Stimulated activated CD4-positive, alpha-beta T cell treated with anti-CD3 and anti-CD28 coated beads, Interleukin-4, amount 100 ng/mL, for 48 hours (primary cell): Measurements from ENCODE around the gene BAIAP2L1.
A peak's percentile ranks its signal among the peaks of the same experiment; 100 is the strongest.

Experiments used
- DNase-seq, 2 donors: peaks; one replicate each; pipeline ENCODE4 v3.0.0-alpha.2; 2020; ENCODE audit warnings: low read depth in 2 of 2

The BAIAP2L1 gene

DNA sequence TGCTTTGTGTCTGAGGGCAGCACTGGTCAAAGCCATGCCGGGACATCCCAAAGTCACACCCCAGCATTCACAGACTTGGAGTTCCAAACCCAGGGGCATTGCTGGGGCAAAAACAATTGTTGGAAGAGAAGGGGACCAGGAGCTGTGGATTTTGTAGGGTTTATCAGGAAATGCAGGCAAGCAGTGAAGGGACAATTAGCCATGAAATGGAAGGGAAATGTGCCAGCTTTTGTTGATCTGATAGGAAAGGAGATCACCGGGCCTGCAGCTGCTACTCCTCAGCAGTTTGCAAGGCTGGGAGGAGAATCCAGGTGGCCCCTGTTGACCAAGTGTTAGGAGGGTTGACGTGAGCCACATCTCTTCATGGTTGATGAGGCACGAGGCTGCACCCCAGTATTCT is 122.0 kb downstream of the BAIAP2L1 start:
- DNase-seq = no peak

DNA sequence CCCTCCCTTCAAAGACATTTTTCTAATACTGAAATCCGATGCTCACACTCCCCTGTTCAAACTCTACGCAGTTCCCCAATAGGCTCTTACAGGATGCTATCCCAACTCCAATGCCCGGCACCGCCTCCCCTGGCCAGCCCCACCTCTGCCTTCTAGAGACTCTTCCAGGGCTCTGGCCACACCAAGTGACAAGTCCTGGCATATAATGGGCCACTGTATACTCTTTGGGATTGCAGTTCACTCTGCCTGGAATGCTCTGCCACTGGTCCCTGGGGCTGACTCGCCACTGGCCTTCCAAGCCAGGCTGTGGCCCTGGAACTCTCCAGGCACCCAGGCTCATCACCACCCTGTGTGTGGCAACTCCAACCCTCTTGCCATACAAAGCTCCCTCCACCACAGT is 122.5 kb downstream of the BAIAP2L1 start:
- DNase-seq = no peak

DNA sequence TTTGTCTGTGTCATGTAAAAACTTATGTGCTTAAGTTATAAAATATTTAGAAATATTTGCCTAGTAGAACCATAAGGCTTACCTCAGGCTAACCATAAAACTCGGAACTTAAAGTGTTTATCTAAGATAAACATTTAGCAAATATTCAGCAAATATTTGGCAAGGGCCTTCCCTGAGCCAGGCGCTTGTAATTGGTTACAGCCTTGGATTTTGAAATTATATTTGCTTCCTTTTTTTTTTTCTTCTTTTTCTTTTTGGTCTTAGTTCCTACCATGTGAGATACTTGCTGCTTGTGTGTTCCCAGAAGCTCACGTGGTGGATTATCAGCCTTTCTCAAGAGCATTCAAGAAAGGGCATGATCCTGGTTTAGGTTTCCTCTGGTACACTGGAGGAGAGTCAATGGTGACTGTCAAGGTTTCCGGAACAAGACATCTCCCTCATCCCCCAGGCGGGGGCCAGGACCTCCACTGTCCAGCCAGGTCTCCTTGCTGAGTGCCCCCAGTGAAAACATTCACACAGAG is 124.6 kb downstream of the BAIAP2L1 start:
- DNase-seq = no peak

DNA sequence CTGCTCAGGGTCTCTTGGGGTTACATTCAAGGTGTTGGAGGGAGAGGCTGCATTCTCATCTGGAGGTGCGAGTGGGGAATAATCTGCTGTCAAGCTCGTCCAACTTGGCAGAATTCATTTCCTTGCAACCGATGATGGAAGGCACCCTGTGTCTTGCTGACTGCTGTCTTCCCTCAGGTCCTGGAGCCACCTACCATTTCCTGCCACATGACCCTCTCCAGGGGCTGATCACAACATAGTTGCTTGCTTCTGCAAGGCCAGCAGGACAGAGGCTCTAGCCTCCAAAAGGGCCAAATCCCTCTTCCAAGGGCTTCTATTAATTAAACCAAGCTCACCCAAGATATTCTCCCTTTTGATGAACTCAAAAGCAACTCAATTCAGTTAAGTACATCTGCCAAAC is 133.6 kb downstream of the BAIAP2L1 start:
- DNase-seq = no peak

DNA sequence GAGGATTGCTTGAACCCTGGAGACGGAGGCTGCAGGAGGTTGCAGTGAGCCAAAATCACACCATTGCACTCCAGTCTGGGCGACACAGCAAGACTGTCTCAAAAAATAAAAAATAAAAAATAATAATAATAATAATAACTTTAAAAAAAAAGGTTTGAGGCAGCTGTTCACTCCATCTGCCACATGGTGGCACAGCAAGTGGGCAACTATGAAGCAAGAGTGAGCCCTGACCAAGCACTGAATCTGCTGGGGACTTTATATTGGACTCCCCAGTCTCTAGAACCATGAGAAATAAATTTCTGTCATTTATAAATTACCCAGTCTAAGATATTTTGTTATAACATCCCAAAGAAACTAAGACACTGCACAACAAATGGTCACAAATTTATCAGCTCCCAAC is 134.1 kb downstream of the BAIAP2L1 start:
- DNase-seq = no peak

DNA sequence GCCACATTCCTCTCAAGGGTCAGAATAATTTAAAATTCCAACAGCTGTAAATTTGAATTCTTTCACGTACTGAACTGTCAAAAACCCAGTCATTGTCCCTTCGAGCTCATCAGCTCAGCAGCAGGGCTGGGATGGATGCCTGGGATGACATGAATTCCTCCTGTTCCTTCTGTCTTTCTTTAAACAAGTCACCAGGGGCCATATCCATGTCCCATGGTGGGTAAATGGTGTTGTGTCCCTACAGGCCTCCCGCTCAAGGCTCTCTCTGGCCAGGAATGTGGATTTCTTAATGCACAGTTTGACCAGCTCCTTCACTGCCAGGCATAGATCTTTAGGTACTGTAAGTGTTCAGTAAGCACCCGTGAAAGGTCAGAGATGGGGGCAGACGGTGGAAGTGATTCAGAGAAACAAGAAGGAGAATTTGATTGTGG is 135.0 kb downstream of the BAIAP2L1 start:
- no peak for DNase-seq

DNA sequence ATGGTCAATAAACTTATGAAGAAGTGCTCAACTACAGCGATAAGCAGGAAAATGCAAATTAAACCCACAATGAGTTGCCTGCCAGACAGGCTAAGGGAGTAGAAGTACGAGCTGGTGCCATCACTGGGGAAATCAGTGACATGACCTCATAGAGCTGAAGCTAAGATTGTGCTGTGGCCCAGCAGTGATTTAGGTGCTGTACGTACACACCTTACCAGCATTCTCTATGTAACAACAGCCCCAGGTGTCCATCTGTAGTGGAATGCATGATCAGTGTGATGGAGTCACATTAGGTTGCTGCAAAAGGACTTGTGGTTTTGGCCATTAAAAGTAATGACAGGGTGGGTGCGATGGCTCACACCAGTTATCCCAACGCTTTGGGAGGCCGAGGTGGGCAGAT is 143.2 kb downstream of the BAIAP2L1 start:
- DNase-seq = no peak

DNA sequence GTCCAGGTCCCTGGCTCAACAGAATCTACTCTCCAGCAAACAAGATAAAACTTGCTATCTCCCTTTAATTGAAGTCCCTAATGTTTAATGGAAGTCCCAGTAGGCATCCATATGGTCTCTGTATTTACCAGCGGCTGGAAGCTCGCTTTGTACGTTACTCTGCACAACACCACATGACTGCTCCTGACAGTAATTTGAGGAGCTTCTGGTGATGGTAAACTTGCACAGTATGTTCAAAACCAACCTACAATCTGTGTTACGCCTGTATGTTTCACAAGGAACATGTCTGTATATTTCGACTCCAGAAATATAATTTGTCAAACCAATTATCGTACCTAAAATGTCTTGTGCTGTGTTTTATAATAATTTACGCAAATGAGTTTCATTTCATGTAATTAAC is 144.5 kb downstream of the BAIAP2L1 start:
- no peak for DNase-seq

DNA sequence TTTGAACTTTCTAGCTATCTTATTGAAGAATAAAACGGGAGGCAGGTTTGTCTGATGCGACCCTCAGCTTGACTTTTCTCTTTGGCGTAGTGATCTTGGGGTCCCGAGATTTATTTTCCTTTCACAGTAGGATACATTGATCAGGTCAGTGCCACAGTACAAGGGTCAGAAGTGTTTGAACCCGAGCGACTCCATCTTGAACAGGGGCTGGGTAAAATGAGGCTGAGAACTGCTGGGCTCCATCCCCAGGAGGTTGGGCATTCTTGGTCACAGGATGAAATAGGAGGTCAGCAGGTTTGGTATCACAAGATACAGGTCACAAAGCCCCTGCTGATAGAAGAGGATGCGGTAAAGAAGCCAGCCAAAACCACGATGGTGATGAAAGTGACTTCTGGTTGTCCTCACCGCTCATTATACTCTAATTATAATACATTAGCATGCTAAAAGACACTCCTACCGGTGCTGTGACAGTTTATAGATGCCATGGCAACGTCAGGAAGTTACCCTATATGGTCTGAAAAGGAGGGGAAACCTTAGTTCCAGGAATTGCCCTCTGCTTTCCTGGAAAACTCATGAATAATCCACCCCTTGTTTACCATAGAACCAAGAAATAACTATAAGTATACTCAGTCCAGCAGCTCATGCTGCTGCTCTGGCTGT is 145.8 kb downstream of the BAIAP2L1 start:
- no peak for DNase-seq

DNA sequence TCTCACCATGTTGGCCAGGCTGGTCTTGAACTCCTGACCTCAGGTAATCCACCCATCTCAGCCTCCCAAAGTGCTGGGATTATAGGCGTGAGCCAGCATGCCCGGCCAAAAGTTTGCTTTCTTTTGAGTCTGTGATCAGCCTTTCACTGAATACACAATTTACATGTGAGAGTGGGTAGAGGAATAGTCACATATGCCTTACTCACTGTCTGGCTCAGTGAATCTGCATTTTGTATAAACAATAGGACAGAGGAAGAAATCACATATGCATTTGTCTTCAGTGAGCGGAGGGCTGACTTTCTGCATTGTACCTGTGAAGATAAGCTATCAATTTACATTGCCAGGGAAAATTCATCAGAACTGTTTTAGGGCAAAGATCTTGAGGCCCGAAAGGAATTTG is 146.4 kb downstream of the BAIAP2L1 start:
- no peak for DNase-seq

DNA sequence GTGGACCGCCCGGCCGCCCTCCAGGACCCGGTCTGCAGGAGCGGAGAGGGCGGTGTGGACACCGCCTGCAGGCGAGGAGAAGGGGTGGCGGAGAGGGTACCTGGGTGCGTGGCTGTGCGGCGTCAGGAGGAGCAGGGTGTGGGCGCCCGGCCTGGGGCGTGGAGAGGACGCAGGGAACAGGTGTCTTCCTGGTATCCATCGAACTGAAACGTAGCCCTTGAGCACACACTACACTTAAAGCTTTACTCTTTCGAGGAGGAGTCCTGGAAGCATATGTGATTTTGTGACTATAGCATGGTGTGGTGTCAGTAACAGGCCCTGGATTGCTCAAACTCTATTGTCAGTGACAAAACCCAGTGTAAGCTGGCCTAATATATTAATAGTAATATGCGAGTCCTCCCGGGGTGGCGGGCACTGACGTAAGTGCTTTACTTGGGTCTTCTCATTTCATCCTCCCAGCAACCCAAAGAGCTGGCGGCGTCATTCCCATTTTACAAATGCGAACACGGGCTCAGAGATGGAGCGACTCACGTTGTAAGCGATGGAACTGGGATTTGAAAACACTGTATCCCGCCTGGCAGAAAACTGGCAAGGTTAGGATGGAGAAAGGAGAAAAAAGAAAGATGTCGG is 148.3 kb downstream of the BAIAP2L1 start:
- no peak for DNase-seq

DNA sequence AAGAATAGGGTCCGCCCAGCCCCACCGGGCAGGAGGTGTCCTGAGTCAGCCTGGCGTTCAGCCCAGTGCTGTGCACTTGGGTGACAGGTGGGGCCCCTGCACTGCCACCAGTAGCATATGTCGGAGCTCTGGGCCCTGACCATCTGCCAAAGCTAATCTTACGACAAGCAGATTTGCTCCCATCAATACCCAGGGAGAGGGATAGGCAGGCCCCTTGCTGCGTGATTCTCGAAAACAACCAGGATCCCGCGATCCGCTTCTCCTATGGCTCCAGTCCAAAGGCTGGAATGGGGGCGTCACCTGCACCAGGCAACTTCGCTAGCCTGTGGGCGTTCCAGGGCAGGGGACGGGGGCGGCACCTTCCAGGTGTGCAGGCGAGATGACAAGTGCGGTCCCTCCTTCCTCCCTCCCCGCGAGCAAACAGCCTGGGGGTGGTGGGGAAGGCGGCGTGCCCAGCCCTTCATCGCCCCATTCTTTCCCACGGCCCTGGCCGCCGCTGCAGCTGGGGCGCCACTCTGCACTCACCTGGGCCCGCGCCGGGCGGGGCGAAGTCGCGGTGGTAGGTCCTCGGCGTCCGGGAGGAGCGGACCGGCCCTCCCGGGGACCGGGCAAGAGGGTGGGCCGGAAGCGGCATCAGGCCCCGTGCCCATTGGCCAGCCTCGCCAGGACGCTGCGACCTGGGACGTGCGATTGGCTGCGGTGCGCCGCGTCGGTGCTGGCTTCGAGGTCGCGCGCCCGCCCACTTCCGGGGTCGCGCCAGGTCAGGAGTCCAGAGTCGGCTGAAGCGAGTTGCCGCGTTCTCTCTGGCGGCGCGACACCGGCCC is 149.1 kb downstream of the BAIAP2L1 start, which contains the start of gene TECPR1:
TSS of gene TECPR1 (minus strand) at position 632 of the 824 bp plus-strand sequence. CDS start 6,086 bp downstream, outside the sequence.
- DNase-seq = peak; percentile 78 to 87

DNA sequence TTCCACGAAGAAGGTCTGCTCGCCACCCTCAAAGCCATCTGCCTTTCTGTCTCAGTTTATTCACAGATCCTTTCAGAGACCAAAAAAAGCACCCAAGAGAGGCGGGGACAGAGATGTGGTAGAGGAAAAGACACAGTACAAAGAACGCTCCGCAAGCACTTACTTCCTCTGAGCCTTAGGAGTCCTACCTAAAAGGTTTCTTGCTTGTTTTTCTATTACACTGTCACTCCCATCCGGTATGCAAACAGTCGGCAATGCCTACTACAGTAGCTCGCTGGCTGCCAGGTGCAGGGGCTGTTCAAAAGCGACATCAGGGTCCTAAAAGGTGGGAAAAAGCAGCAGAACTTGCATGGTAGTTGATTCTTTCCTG is 149.7 kb downstream of the BAIAP2L1 start:
- no peak for DNase-seq

DNA sequence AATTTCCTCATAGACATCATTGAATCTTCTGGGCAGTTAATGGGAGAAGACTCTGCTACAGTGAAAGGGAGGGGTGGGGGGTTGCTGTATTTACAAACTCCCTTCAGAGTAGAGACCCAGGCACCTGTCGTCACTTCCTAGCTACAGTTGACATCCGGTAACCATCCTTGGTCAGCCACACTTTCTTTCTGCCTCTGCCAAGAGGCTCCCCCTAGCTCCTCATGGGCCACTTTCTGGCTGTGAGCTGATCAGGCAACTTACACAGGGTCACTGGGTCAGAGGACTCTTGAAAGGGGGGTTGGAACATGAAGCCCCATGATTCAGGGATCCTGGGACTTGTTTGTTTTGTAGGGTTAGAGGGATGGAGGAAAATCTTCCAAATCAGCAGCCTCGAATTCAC is 150.1 kb downstream of the BAIAP2L1 start:
- peak; percentile 14 to 19 for DNase-seq

DNA sequence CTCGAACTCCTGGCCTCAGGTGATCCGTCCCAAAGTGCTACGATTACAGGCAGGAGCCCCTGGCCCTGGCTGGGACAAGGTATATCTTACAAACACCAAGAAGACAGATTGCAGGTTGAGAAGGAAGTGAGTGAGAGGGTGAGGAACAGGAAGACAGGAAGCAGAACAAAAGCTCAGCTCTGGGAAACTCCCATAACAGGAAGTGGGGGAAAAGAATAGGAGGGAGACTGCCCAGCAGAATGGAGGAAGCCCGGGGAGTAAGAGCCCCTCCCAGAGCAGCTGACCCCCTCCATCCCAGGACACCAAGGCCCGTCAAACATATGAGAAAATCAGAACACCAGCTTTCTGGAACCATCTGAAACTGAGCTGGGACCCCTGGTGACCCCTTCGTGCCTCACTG is 151.8 kb downstream of the BAIAP2L1 start:
- DNase-seq = no peak

DNA sequence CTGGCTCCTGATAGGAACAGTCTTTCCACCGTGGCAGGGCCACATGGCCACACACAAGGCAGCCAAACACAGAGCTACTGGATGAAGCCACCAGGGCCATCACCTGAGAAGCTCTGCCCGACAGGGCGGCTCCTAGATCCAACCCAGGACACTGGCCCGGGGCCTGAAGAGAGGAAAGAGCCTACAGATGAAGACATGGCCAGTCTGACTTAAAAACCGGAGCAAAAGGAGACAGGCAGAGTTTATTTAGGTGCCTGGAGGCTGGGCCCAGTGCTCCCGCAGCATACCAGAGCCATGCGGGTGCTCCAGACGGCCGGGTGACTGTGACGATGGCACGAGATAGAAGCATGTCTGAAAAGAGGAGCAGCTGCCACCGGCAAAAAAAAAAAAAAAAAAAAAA is 152.7 kb downstream of the BAIAP2L1 start:
- no peak for DNase-seq

DNA sequence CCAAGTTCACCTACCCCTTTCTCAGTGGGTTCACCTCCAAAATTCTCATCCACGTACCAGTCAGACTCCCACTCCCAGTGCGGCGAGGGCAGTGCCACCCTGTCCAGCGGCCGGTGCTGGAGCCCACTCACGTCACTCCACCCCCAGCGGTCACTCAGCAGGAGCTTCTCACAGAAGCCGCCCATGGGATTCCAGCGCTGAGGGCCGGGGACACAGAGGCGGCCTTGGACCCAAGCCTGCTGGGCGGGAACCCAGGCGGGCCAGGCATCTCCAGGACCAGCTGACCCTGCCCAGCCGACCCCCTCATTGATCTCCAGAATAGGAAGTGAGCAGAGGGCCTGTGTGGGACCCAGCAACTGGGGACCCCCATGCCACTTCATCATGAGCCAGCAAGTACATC is 156.0 kb downstream of the BAIAP2L1 start:
- no peak for DNase-seq

DNA sequence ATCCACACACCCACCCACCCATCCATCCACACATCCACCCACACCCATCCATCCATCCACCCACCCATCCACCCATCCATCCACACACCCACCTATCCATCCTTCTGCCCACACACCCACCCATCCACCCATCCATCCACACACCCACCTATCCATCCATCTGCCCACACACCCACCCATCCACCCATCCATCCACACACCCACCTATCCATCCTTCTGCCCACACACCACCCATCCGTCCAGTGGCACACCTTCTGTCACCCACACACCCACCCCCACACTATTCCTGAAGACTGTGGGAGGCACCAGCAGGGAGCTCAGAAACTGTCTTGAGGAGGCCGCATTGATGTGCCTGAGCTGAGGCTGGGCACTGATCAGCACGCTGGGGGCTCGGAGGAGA is 158.0 kb downstream of the BAIAP2L1 start:
- no peak for DNase-seq

DNA sequence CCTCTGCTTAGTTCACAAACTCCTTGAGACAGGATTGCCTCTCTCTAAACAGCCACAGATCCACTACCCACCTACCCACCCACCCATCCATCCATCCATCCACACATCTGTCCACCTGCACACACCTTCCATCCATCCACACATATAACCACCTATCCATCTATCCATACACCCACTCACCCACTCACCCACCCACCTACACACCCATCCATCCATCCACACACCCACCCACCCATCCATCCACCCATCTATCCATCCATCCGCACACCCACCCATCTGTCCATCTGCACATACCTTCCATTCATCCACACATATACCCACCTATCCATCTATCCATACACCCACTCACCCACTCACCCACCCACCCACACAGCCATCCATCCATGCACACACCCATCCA is 158.5 kb downstream of the BAIAP2L1 start:
- DNase-seq = no peak

DNA sequence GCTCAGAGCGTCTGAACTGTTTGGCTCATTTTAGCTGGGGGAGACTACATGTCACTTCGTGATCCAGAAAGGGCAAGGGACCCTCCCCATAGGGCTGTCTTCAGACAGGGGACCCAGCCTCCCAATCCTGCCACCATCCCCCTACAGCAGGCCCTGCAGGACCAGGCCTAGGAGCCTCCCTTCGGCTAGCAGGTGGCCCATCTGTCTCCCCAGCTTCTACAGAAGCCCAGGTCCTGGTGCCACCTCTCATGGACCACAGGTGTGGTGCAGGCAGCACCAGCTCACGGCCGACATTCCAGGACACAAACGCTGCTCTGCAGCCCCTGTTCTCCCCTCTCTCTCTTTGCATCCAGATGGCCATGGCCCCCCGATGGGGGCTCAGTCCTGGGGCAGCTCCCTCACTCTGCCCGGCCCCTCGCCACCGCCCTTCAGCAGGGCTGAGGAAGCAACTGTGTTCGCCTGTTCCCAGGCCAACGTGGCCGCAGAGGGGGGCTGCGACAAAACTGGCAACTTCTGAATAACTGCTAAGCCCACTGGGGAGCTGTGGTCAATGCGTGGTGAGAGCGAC is 159.1 kb downstream of the BAIAP2L1 start:
- DNase-seq = no peak
